Right lobe of liver (tissue), 4 donors: Measurements from ENCODE around the gene ENPP7.
"Not testable (repeated sequence)": the region's sequence is repeated elsewhere in the genome, so short reads cannot be mapped to it uniquely, and the experiment has no call there.

ENCODE experiments used
- CTCF ChIP-seq, 4 donors: fragments of 200-600 bp in 3 of 4; fragments of 450-650 bp in 1 of 4; IDR thresholded peaks; one replicate each; pipeline versions ENCODE4 v1.5.1 to v1.8.0; 2016 to 2022; ENCODE audit warnings: antibody characterized with exemption in 4 of 4, mild to moderate bottlenecking in 2 of 4
- POLR2A ChIP-seq: fragments of 450-650 bp; IDR thresholded peaks from one replicate; pipeline ENCODE4 v1.6.1; 2017; ENCODE audit warnings: antibody characterized with exemption, mild to moderate bottlenecking
- donor health status: DM: no; HTN: no; CAD: no.
- donor health status: DM: no; HTN: no; CAD: no.
- donor health status: DM: no; HTN: yes; CAD: no.

GRCh38 chr17:79754903-79755302 is 24.2 kb downstream of the ENPP7 start:
- TF ChIP-seq CTCF (IDR thresholded peaks at IDR 0.05); POLR2A: not testable (repeated sequence)
